ENCODE data around the gene OPA1.
"Not testable (repeated sequence)": the region's sequence is repeated elsewhere in the genome, so short reads cannot be mapped to it uniquely, and the experiment has no call there.

OPA1 gene

DNA sequence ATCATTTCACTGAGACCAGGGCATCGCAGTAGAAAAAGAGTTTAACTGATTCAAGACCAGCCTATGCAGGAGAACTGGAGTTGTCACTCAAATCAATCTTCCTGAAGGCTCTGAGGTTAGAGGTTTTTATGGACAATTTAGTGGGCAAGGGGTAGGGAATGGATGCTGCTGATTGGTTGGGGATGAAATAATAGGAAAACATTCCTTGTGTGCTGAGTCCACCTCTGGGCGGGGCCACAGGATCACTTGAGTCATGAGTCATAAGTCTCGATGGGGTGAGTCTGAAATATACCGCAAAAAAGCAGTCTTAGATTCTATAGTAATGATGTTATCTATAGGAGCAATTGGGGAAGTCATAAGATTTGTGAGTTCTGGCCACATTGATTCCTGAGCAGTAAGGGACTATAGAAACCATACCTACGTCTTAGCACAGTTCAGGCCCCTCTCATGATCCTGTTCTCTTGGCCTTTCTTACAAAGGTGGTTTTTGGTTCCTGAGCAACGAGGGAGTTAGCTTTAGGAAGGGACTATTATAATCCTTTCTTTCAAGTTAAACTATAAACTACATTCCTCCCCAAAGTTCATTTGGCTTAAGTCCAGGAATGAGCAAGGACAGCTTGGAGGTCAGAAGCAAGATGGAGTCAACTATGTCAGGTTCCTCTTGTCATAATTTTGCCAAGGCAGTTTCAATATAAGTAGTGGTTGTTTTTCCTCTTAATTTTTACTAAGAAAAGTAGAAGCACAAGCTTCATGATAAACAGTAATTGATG is 2.7 kb upstream of the OPA1 start:
- peak; percentile 80 for DNase-seq (ENCODE audit: low read depth)

- DNase-seq (ENCODE audit: low read depth): peak; percentile 17
These were observed 641 bp downstream of the OPA1 start for GRCh38 chr3:193593668-193594030.

- DNase-seq (ENCODE audit: low read depth): peak; percentile 24
These were observed 2.1 kb downstream of the OPA1 start for GRCh38 chr3:193594946-193595689.

GRCh38 chr3:193595939-193596487 is 3.0 kb downstream of the OPA1 start:
- peak; percentile 13 for DNase-seq (ENCODE audit: low read depth)

- no peak for DNase-seq (ENCODE audit: low read depth)
These were observed 5.2 kb downstream of the OPA1 start for GRCh38 chr3:193598202-193598601.

DNA sequence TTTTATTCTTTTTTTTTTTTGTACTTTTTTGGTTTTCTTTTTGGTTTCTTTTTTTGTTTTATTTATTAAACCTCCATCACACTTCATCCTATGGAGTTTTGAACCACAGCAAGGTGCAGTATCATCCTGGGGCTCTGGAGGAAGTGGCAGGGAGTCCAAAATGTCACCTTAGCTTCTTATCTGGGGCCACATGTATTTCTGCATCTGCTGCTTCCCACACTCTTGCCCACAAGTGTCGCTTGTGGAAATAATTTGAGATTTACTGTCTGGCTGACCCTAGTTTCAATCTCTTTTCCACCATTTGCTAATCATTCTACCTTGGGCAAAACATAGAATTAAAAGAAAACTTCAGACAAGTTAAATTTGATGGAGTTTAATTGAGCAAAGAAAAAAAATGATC is 6.4 kb downstream of the OPA1 start:
- no peak for DNase-seq (ENCODE audit: low read depth)

- DNase-seq (ENCODE audit: low read depth): peak; percentile 71
These were observed 12.9 kb downstream of the OPA1 start for GRCh38 chr3:193605876-193606275.

GRCh38 chr3:193606892-193607291 is 13.9 kb downstream of the OPA1 start:
- not testable (repeated sequence) for DNase-seq (ENCODE audit: low read depth)

GRCh38 chr3:193610516-193610915 is 17.5 kb downstream of the OPA1 start:
- not testable (repeated sequence) for DNase-seq (ENCODE audit: low read depth)

DNA sequence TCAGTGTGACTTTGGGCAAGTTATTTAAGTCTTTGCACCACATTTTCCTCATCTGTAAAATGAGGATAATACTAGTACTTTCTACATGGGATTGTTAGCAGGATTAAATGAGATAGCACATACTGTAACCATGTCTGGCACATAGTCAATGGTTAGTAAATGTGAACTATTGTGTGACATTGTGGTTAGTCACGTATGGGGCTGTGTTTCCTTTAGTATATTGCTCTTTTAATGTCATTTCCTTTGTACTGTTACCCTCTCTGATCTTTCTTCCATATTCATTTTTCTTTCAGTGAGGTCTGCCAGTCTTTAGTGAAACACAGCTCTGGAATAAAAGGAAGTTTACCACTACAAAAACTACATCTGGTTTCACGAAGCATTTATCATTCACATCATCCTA is 21.4 kb downstream of the OPA1 start:
- DNase-seq (ENCODE audit: low read depth): no peak

DNA sequence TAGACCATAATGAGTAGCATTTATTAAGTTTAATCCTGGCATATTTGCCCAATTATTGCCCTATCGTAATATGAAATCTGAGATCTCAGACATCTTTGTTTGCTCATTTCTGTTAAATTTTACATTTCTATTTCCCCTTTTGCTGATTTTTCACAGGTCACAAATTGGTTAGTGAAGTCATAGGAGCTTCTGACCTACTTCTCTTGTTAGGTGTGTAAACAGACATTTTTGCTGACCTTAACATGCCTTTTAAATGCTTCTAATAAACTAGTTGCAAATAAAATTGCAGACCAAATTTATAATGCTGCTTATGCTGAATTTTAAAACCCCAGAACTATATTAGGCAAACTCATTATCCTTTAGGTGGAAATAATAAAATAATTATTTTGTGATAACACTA is 24.6 kb downstream of the OPA1 start:
- no peak for DNase-seq (ENCODE audit: low read depth)

GRCh38 chr3:193620057-193620456 is 27.0 kb downstream of the OPA1 start:
- DNase-seq (ENCODE audit: low read depth): no peak

DNA sequence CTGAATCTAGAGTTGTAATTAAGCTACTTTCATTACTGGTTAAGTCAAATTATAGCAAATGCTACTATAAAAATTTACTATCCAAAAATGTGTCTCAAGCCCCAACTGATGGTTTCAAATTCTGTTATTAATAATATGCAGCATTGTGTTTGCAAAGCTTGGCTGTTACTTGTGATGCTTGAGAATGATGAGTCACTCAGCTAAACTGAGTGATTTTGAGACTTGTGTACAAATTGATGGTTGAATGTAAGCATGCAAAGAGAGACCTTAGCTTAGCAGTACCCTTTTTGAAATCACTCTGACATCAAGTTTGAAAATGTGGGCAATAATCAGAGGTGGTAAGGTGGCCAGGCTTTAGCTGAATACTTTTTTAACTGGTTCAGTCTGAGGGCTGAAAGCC is 27.6 kb downstream of the OPA1 start:
- DNase-seq (ENCODE audit: low read depth): peak; percentile 50

GRCh38 chr3:193621127-193621526 is 28.1 kb downstream of the OPA1 start:
- DNase-seq (ENCODE audit: low read depth): no peak

DNA sequence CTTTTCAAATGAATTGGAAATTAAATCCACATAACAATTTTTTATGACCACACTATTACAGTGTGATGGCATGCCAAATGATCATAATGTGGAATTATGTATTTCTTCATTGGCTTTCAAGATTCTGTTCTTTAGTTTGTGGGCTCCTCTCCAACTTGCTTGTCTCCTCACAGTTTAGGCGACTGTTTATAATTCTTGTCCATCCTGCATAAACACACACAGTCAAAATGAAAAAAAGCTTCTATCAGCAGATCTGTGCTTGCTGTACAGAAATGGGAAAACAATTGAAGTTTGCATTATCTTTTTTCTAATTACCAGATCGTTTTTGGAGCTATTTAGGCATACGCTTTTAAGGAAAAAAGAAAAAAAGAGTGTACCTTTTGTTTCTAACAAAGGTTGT is 37.0 kb downstream of the OPA1 start:
- no peak for DNase-seq (ENCODE audit: low read depth)

DNA sequence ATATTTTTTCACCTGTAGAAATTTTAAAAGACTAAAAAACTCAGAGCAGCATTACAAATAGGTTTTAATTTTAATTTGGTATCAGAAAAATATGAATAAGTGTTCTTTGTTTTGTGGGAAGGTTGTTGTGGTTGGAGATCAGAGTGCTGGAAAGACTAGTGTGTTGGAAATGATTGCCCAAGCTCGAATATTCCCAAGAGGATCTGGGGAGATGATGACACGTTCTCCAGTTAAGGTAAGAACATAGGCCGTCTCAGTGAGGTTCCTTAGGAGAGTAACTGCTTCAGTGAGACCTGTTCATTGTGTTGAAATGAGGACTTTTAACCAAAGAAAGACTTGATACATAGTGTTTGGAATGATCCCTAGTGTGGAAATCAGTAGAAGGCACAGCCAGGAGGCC is 44.8 kb downstream of the OPA1 start:
- peak; percentile 23 for DNase-seq (ENCODE audit: low read depth)

- no peak for DNase-seq (ENCODE audit: low read depth)
These were observed 45.8 kb downstream of the OPA1 start for GRCh38 chr3:193638833-193639232.

GRCh38 chr3:193640165-193640715 is 47.2 kb downstream of the OPA1 start:
- DNase-seq (ENCODE audit: low read depth): no peak

GRCh38 chr3:193640728-193641439 is 47.9 kb downstream of the OPA1 start:
- peak; percentile 56 for DNase-seq (ENCODE audit: low read depth)

GRCh38 chr3:193641440-193641775 is 48.4 kb downstream of the OPA1 start:
- no peak for DNase-seq (ENCODE audit: low read depth)

DNA sequence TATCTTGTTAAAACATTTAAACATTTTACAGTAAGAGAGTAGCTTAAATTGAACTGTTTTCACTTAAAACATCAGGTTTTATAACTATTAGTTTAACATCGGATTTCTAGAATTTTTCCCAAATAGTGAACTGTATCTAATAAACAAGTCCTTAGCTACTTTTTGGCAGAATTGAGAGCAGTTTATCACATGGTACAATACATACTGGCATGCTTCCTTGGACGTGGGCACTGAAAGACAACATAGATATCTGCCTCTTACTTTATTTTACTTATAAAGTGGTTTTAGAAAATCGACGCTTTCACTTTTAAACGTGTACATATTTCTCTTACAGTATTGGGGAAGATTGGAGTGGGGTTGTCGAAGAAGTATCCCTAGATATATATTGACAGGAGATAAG is 52.8 kb downstream of the OPA1 start:
- no peak for DNase-seq (ENCODE audit: low read depth)

GRCh38 chr3:193648542-193649076 is 55.6 kb downstream of the OPA1 start:
- DNase-seq (ENCODE audit: low read depth): no peak

Data from amniotic epithelial cell (primary cell).